Measurements from ENCODE around the gene CLCN4. TPM values are rescaled to one million over a fixed set of nuclear protein-coding genes. Genes with fewer than 3 reads are reported as not detected.

CLCN4 gene
- total and polyA plus RNA-seq, 10 of the 15 experiments (the other 5 are each of a cell fraction or from before 2014, with no cell fraction given): 0.90 to 6.9 (median 2.9) TPM

GRCh38 chrX:10212395-10212794 lies 55.6 kb downstream of the CLCN4 start:
- ChIA-PET POLR2A (no interaction called here), CTCF (no interaction called here), RAD21 (ENCODE audit: unreplicated experiment) (no interaction called here), SMC1A (ENCODE audit: uncharacterized antibody, unreplicated experiment) (interaction anchor here (1.0 kb wide), 1 partner anchor 28 kb away, joined by 4 read pairs; no protein-coding TSS in a partner anchor)
- ATAC-seq: no peak
- BruUV-seq (replicated peaks): no TSS peak
- Histone ChIP-seq H3K4me1 (ENCODE audit: control insufficient read depth, insufficient read depth, low read length) (no peaks in the 10 kb centered on the region), H3K9ac (ENCODE audit: control insufficient read depth, insufficient read depth, low read length) (no peak overlapping the region), H3K79me2 (ENCODE audit: control insufficient read depth, insufficient read depth, low read length) (no peaks in the 10 kb centered on the region), H2AFZ (ENCODE audit: control insufficient read depth, low read depth, low read length) (no peak overlapping the region), H3K9me3 (replicated peaks; ENCODE audit: control insufficient read depth, insufficient read depth, low read length) (no peaks in the 10 kb centered on the region), H3K27me3 (replicated peaks in 1 of 2; ENCODE audit: control insufficient read depth in 2 of 2, insufficient read depth in 2 of 2, low read length in 1 of 2) (no peaks in the 10 kb centered on the region), H3K4me3 (no peak overlapping the region), H3K36me3 (ENCODE audit: control insufficient read depth in 2 of 2, insufficient read depth in 2 of 2, low read length in 1 of 2) (no peaks in the 10 kb centered on the region), H4K20me1 (ENCODE audit: control insufficient read depth, insufficient read depth) (no peaks in the 10 kb centered on the region), H3K4me2 (ENCODE audit: control insufficient read depth, insufficient read depth) (no peak overlapping the region), H3K27ac (ENCODE audit: control insufficient read depth, insufficient read depth) (no peak overlapping the region)
- no peak for FAIRE-seq
- intact Hi-C loops (cut with micrococcal nuclease; ENCODE audit: unreplicated experiment) (no loop called here), in situ Hi-C loops (cut with MboI) (no loop called here)
- 56% methylated on average over 15 of the region's 15 CpGs for WGBS (ENCODE audit: insufficient coverage, insufficient replicate concordance, low lambda C conversion rate, missing lambda C conversion rate)
- TF ChIP-seq IRF3 (IDR thresholded peaks at IDR 0.05): no peak
- no peak for TF ChIP-seq DPF2 (IDR thresholded peaks at IDR 0.05)
- no peak for TF ChIP-seq ZNF24 (IDR thresholded peaks at IDR 0.05)
- no peak for TF ChIP-seq CHD2 (IDR thresholded peaks at IDR 0.05; ENCODE audit: borderline replicate concordance, low read depth, low read length)
- no peak for TF ChIP-seq POU2F2 (IDR thresholded peaks at IDR 0.05; ENCODE audit: borderline replicate concordance, low read depth, low read length)
- TF ChIP-seq ZNF217 (IDR thresholded peaks at IDR 0.05): no peak
- no peak for TF ChIP-seq MEF2A (IDR thresholded peaks at IDR 0.05; ENCODE audit: insufficient read depth, low read depth, low read length)
- TF ChIP-seq SMARCA5 (IDR thresholded peaks at IDR 0.05): no peak
- TF ChIP-seq, protein P1, sequence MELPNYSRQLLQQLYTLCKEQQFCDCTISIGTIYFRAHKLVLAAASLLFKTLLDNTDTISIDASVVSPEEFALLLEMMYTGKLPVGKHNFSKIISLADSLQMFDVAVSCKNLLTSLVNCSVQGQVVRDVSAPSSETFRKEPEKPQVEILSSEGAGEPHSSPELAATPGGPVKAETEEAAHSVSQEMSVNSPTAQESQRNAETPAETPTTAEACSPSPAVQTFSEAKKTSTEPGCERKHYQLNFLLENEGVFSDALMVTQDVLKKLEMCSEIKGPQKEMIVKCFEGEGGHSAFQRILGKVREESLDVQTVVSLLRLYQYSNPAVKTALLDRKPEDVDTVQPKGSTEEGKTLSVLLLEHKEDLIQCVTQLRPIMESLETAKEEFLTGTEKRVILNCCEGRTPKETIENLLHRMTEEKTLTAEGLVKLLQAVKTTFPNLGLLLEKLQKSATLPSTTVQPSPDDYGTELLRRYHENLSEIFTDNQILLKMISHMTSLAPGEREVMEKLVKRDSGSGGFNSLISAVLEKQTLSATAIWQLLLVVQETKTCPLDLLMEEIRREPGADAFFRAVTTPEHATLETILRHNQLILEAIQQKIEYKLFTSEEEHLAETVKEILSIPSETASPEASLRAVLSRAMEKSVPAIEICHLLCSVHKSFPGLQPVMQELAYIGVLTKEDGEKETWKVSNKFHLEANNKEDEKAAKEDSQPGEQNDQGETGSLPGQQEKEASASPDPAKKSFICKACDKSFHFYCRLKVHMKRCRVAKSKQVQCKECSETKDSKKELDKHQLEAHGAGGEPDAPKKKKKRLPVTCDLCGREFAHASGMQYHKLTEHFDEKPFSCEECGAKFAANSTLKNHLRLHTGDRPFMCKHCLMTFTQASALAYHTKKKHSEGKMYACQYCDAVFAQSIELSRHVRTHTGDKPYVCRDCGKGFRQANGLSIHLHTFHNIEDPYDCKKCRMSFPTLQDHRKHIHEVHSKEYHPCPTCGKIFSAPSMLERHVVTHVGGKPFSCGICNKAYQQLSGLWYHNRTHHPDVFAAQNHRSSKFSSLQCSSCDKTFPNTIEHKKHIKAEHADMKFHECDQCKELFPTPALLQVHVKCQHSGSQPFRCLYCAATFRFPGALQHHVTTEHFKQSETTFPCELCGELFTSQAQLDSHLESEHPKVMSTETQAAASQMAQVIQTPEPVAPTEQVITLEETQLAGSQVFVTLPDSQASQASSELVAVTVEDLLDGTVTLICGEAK (IDR thresholded peaks at IDR 0.05; ENCODE audit: borderline replicate concordance): no peak
- TF ChIP-seq ZNF622 (IDR thresholded peaks at IDR 0.05): no peak
- no peak for TF ChIP-seq ESRRA (IDR thresholded peaks at IDR 0.05; ENCODE audit: low read length)
- no peak for TF ChIP-seq BMI1 (IDR thresholded peaks at IDR 0.05; ENCODE audit: borderline replicate concordance)
- no peak for TF ChIP-seq IKZF2 (IDR thresholded peaks at IDR 0.05)
- no peak for TF ChIP-seq BHLHE40 (IDR thresholded peaks at IDR 0.05; ENCODE audit: borderline replicate concordance in 1 of 2, low read depth in 2 of 2, low read length in 1 of 2)
- no peak for TF ChIP-seq FOS (IDR thresholded peaks at IDR 0.05; ENCODE audit: borderline replicate concordance, extremely low read depth, insufficient read length)
- TF ChIP-seq, protein P2, sequence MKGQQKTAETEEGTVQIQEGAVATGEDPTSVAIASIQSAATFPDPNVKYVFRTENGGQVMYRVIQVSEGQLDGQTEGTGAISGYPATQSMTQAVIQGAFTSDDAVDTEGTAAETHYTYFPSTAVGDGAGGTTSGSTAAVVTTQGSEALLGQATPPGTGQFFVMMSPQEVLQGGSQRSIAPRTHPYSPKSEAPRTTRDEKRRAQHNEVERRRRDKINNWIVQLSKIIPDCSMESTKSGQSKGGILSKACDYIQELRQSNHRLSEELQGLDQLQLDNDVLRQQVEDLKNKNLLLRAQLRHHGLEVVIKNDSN (IDR thresholded peaks at IDR 0.05; ENCODE audit: borderline replicate concordance, extremely low read length, insufficient read depth, low read depth, low read length): no peak
- no peak for TF ChIP-seq KAT2A (conservative IDR thresholded peaks at IDR 0.05; ENCODE audit: control insufficient read depth, low read depth, low read length)
- no peak for DNase-seq (ENCODE audit: low read depth, low spot score)

All from GM12878 (cell line).